Measurements from ENCODE around the gene POLR2J2.
"Not testable (repeated sequence)": the region's sequence is repeated elsewhere in the genome, so short reads cannot be mapped to it uniquely, and the experiment has no call there.

POLR2J2 gene

GRCh38 chr7:102671166-102671955, at the start of gene POLR2J2:
TSS of gene POLR2J2 (minus strand) at chr7:102671663. CDS start at chr7:102671601, 62 bp downstream.
- not testable (repeated sequence) for DNase-seq

DNA sequence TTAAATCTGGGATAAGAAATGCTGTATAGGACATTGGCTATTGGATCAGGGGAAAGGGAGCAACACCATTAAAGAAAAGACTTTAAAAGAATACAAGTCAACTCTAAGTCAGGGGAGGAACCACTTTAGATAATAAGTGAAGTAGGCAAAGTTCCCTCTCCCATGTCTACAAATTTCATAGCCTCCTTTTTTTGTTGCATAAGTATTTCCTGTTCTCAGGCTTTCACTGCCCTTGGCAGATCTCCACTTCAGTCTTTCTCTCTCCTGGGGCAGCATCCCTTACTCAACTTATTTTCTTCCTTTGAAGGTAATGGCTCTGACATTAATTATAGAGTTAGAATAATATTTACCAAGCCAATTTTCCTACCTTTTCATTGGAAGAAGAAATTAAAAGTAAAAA, 47.0 kb upstream of the POLR2J2 start:
- not testable (repeated sequence) for DNase-seq

- not testable (repeated sequence) for DNase-seq
Observed at GRCh38 chr7:102715718-102716117, 44.3 kb upstream of the POLR2J2 start.

GRCh38 chr7:102714774-102715522, 43.5 kb upstream of the POLR2J2 start:
- DNase-seq = not testable (repeated sequence)

GRCh38 chr7:102713691-102714080, 42.2 kb upstream of the POLR2J2 start:
- DNase-seq = not testable (repeated sequence)

GRCh38 chr7:102713011-102713690, 41.7 kb upstream of the POLR2J2 start:
- not testable (repeated sequence) for DNase-seq

- not testable (repeated sequence) for DNase-seq
Observed at GRCh38 chr7:102698962-102699750, 27.7 kb upstream of the POLR2J2 start.

- not testable (repeated sequence) for DNase-seq
Observed at GRCh38 chr7:102697642-102698512, 26.4 kb upstream of the POLR2J2 start.

GRCh38 chr7:102696009-102696408, 24.5 kb upstream of the POLR2J2 start:
- not testable (repeated sequence) for DNase-seq

- DNase-seq = not testable (repeated sequence)
Observed at GRCh38 chr7:102695033-102695552, 23.6 kb upstream of the POLR2J2 start.

- not testable (repeated sequence) for DNase-seq
Observed at GRCh38 chr7:102694008-102694407, 22.5 kb upstream of the POLR2J2 start.

GRCh38 chr7:102690602-102691001, 19.1 kb upstream of the POLR2J2 start:
- not testable (repeated sequence) for DNase-seq

DNA sequence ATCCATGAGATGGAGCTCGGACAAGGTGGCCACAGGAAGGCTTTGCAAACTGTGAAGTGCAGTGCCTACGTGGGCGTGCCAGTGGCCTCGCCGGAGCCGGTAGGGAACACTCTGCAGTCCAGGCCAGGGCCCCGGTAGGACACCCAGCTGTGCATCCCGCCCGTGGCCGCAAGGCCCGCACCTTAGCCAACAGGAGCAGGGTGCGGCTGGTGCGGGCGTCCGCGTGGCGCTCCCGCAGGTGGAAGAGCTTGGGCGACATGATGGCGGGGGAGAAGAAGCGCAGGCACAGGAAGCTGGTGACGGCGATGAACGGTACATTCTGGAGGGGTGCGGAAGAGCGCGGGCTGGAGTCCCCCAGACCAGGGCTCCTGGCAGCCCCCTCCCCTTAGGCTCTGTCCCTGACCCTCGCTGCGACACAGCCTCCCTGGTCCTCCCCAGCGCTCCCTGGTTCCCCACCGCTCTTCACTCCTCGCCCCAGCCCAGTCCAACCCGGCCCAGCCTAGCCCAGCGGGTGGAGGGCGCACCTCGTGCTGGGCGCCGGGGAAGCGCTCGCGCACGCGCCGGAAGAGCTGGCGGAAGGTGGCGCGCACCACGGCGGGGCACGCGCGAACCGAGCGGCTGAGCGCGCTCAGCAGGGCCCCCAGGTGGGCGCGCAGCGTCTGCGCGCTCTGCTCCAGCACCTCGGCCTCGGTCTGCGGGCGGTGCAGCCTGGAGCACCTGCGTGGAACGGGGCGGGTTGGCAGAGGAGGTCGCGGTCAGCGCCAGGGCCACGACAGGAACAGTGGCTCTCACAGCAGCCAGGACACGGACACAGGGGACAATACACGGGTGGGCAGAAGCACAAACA, 18.2 kb upstream of the POLR2J2 start:
- DNase-seq = not testable (repeated sequence)

- DNase-seq = not testable (repeated sequence)
Observed at GRCh38 chr7:102688299-102689036, 17.0 kb upstream of the POLR2J2 start.

DNA sequence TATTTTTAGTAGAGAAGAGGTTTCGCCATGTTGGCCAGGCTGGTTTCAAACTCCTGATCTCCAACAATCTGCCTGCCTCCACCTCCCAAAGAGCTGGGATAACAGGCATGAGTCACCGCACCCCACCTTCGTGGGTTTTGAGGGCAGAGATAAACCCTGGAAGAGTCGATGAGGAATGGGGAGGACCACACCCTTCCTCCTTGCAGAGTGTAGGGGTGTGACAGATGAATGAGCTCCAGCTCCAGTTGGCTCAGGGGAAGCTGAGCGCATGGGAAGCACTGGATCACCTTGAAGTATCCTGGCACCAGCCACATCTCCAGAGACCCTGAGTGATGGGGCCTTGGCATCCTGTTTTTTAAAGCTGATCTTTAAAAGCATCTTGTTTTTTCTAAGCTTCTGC, 11.1 kb upstream of the POLR2J2 start:
- DNase-seq = not testable (repeated sequence)

GRCh38 chr7:102680780-102681179, 9.3 kb upstream of the POLR2J2 start:
- DNase-seq = not testable (repeated sequence)

- DNase-seq = not testable (repeated sequence)
Observed at GRCh38 chr7:102675545-102675944, 4.1 kb upstream of the POLR2J2 start.

DNA sequence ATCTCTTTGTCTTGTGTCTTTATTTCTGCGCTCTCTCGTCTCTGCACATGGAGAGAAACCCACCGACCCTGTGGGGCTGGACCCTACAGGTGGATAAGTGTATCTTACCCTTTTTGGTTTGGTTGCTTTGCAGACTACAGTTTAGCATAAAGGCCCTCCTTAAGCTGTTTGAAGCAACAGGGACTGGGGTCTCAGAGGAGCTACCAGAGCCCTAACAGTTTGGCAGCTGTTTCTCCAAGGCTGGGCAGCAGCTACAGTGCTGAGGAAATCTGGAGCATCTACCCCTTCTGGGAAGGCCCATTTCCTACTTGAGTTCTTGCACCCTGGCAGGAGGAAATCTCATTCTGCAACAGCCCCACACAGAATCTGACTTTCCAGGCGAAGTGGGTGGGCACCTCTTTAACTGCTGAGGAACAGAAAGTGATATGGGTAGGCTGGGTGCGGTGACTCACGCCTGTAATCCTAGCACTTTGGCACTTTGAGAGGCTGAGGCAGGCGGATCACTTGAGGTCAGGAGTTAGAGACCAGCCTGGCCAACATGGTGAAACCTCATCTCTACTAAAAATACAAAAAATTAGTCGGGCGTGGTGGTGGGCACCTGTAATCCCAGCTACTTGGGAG, 2.1 kb upstream of the POLR2J2 start:
- DNase-seq = not testable (repeated sequence)

- DNase-seq = not testable (repeated sequence)
Observed at GRCh38 chr7:102671956-102672307, 469 bp upstream of the POLR2J2 start.
